Astrocyte (in vitro differentiated cells and primary cell): ENCODE measurements around the gene HSBP1.

Source experiments
- EZH2 ChIP-seq: IDR thresholded peaks from 2 replicates; pipeline ENCODE4 v1.6.1; 2012; ENCODE audit warnings: mild to moderate bottlenecking, low read length, inconsistent platforms; ENCODE audit not compliant: insufficient read depth
- TF ChIP-seq, protein P1 (sequence below): IDR thresholded peaks from 2 replicates; pipeline ENCODE4 v1.5.1; 2011; ENCODE audit warnings: low read depth, mild to moderate bottlenecking, inconsistent platforms, low read length, moderate library complexity; ENCODE audit not compliant: insufficient read depth

DNA sequence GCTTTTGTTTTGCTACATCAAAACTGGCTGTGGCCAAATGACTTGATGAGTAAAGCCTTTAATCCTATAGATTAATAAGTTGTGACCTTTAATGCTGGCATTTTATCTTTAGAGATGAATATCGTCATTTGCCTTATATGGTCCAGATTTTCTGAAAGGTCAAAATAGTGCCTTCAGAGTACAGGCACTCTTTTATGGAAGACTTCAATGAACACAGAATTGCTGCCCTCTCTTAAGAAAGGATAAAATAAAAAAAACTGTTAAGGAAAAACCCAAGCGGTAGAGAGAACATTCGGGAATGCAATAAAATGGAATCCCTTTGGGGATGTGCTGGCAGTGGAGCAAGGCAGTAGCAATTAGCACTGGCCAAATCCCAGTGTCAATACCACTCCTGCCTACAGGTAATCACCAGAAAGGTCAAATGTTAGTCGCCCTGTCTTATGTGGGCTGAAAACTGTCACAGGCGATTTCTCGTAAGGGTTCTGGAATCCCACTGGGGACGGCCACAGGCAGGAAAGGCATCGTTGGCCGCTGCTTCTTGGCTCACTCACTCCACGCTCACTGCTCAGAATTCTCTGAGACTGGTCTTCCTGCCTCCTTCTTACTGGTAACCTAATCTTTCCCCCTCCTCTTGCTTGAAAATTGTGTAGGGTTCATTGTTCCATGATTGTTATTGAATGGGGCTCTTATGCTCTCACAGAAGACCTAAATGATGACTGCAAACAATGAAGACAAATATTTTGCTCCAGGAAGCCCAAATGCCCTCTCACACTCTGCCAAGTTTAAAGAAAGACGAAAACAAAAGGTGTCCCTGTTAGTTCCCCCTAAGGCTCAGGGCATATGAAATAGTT lies 45.4 kb upstream of the HSBP1 start:
- TF ChIP-seq, protein P1, sequence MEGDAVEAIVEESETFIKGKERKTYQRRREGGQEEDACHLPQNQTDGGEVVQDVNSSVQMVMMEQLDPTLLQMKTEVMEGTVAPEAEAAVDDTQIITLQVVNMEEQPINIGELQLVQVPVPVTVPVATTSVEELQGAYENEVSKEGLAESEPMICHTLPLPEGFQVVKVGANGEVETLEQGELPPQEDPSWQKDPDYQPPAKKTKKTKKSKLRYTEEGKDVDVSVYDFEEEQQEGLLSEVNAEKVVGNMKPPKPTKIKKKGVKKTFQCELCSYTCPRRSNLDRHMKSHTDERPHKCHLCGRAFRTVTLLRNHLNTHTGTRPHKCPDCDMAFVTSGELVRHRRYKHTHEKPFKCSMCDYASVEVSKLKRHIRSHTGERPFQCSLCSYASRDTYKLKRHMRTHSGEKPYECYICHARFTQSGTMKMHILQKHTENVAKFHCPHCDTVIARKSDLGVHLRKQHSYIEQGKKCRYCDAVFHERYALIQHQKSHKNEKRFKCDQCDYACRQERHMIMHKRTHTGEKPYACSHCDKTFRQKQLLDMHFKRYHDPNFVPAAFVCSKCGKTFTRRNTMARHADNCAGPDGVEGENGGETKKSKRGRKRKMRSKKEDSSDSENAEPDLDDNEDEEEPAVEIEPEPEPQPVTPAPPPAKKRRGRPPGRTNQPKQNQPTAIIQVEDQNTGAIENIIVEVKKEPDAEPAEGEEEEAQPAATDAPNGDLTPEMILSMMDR: no peak
- TF ChIP-seq EZH2: no peak
